Measurements from ENCODE around the gene MIOS. TPM values are rescaled to one million over a fixed set of nuclear protein-coding genes. Genes with fewer than 3 reads are reported as not detected.

MIOS gene
- total and polyA plus RNA-seq, 9 of the 15 experiments (the other 6 are each of a cell fraction or from before 2014, with no cell fraction given) = 7.8 to 47.8 (median 30.6) TPM

DNA sequence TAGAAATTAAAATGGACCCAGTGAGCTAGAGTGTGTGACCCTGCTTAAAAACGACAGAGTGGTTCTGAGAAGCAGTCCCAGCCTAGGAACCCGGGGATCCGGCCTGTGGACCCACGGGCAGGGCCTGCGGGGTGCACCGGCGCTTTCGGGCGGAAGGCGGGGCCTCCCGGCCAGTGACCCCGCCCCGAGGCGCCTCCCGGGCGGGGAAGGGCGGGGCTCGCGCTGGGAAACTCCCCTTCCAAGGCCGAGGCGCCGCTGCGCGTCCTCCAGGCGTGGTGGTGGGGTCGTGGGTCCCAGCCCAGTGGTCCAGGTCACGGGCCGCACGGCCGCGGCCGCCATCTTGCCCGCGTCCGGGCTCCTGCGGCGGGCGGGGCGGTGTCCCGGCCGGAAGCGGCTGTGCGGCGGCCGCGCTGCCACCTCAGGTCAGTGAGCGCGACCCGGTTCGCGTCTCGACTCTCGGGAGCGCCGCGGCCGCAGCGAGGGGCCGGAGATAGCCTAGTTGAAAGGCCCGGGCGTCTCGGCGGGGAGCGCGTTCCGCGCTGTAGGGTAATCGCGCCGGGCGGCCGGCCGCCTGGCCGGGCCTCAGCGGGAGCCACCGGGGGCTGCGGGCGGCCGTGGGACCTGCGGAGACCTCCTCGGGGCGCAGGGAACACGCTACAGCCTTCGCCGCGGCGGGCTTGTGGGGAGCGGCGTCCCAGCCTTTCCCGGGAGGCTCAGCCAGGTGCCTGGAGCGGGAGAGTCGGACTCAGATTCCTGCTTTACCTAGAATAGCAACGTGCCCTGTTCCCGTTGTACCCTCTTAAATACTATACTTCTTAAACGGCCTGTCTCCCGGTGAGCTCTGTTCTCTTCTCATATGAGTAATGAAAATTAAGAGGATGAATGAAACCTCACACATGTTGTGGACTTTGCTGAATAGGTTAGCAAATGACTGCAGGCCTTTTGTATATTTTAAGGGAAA is at the start of gene MIOS (continued):
- TF ChIP-seq ZBTB40 (IDR thresholded peaks at IDR 0.05) (peak; percentile 78), ZBTB40 (CRISPR knock-in tag; IDR thresholded peaks at IDR 0.05) (no peak), FOXK2 (conservative IDR thresholded peaks at IDR 0.05 in 1 of 2, IDR thresholded peaks at IDR 0.05 in 1 of 2; ENCODE audit: low read depth in 2 of 2) (no peak), PML (IDR thresholded peaks at IDR 0.05; ENCODE audit: low read length) (peak; percentile 47; the same call in 1 of the 2 replicates), PHF8 (IDR thresholded peaks at IDR 0.05; ENCODE audit: borderline replicate concordance, low read length) (peak; percentile 96; the same call in 1 of the 2 replicates), POLR2B (IDR thresholded peaks at IDR 0.05; ENCODE audit: low read depth, partially characterized antibody) (no peak), ZFP91 (CRISPR knock-in tag; IDR thresholded peaks at IDR 0.05) (no peak), DDX20 (tag; IDR thresholded peaks at IDR 0.05; ENCODE audit: low read depth) (no peak), E4F1 (CRISPR knock-in tag; IDR thresholded peaks at IDR 0.05; ENCODE audit: borderline replicate concordance) (no peak), SPI1 (IDR thresholded peaks at IDR 0.05; ENCODE audit: borderline replicate concordance, low read depth, low read length) (no peak)
- TF ChIP-seq, protein P1, sequence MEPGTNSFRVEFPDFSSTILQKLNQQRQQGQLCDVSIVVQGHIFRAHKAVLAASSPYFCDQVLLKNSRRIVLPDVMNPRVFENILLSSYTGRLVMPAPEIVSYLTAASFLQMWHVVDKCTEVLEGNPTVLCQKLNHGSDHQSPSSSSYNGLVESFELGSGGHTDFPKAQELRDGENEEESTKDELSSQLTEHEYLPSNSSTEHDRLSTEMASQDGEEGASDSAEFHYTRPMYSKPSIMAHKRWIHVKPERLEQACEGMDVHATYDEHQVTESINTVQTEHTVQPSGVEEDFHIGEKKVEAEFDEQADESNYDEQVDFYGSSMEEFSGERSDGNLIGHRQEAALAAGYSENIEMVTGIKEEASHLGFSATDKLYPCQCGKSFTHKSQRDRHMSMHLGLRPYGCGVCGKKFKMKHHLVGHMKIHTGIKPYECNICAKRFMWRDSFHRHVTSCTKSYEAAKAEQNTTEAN (CRISPR knock-in tag; IDR thresholded peaks at IDR 0.05) = no peak

Measured in K562 (cell line).